ENCODE results near the gene FOXI1.

- no peak for TF ChIP-seq RCOR1 (IDR thresholded peaks at IDR 0.05; ENCODE audit: low read depth, low read length)
- no peak for TF ChIP-seq SMC3 (IDR thresholded peaks at IDR 0.05)
- TF ChIP-seq POLR2AphosphoS2 (conservative IDR thresholded peaks at IDR 0.05; ENCODE audit: low read length) = no peak
- no peak for TF ChIP-seq CTCF (IDR thresholded peaks at IDR 0.05)
- TF ChIP-seq RAD21 (conservative IDR thresholded peaks at IDR 0.05 in 1 of 2, IDR thresholded peaks at IDR 0.05 in 1 of 2) = no peak
- no peak for TF ChIP-seq JUN (IDR thresholded peaks at IDR 0.05)
- TF ChIP-seq POLR2A (IDR thresholded peaks at IDR 0.05; ENCODE audit: low read length) = no peak
- TF ChIP-seq CHD2 (IDR thresholded peaks at IDR 0.05; ENCODE audit: low read length, partially characterized antibody) = no peak
- no peak for TF ChIP-seq HMGXB4 (CRISPR knock-in tag; IDR thresholded peaks at IDR 0.05; ENCODE audit: borderline replicate concordance)
Measured at GRCh38 chr5:170067574-170068170, 38.0 kb upstream of the FOXI1 start.

All from A549 (cell line).